Neural cell (in vitro differentiated cells): Measurements from ENCODE around the gene SSR3.

Experiments
- EZH2 ChIP-seq: fragments of 200-600, 300-800 bp; shearing (Covaris generic), sonication (generic); IDR thresholded peaks from 2 replicates; pipeline ENCODE4 v1.6.1; 2014; ENCODE audit warnings: antibody characterized with exemption, low read length, borderline replicate concordance, mild to moderate bottlenecking; ENCODE audit not compliant: insufficient read depth, poor library complexity, severe bottlenecking
- MXI1 ChIP-seq: fragments of 450-650 bp; conservative IDR thresholded peaks from 2 replicates; pipeline ENCODE4 v1.6.1; 2014; ENCODE audit warnings: antibody characterized with exemption, mild to moderate bottlenecking; ENCODE audit not compliant: poor library complexity, severe bottlenecking
- POLR2AphosphoS5 ChIP-seq: IDR thresholded peaks from 2 replicates; pipeline ENCODE4 v1.6.1; 2012
- RAD21 ChIP-seq: fragments of 450-650 bp; conservative IDR thresholded peaks from 2 replicates; pipeline ENCODE4 v1.6.1; 2014; ENCODE audit warnings: antibody characterized with exemption, mild to moderate bottlenecking, moderate library complexity
- SMC3 ChIP-seq: fragments of 450-650 bp; conservative IDR thresholded peaks from 2 replicates; pipeline ENCODE4 v1.6.1; 2014; ENCODE audit warnings: antibody characterized with exemption, mild to moderate bottlenecking, moderate library complexity; ENCODE audit not compliant: poor library complexity
- TAF1 ChIP-seq: IDR thresholded peaks from 2 replicates; pipeline ENCODE4 v1.6.1; 2012; ENCODE audit warnings: low read depth
- TF ChIP-seq, protein P1 (sequence below): fragments of 450-650 bp; IDR thresholded peaks from 2 replicates; pipeline ENCODE4 v1.5.1; 2014; ENCODE audit warnings: antibody characterized with exemption, mild to moderate bottlenecking, moderate library complexity; ENCODE audit not compliant: poor library complexity, severe bottlenecking
- TF ChIP-seq, protein P2 (sequence below): IDR thresholded peaks from 2 replicates; pipeline ENCODE4 v1.6.1; 2012; ENCODE audit warnings: borderline replicate concordance

DNA sequence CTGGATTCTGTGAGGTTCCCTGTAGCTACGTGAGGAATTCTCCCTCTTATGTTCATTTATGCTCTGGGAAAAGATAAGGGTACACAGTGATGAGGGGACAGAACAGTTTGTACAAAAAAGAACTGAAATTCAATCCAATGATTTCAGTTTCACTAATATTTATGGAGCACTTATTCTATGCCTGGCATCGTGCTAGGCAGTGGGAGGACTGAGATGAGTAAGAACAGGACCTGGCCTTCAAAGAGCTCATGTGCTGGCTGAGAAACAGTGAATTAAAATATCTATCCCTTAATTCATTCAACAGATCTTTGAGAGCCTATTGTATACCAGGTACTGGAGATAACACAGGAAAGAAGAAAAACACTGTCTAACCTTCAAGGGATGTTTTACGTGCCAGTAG is 22.2 kb downstream of the SSR3 start:
- TF ChIP-seq TAF1 (no peak), RAD21 (no peak), EZH2 (no peak), MXI1 (no peak), POLR2AphosphoS5 (no peak), SMC3 (no peak)
- TF ChIP-seq, protein P1, sequence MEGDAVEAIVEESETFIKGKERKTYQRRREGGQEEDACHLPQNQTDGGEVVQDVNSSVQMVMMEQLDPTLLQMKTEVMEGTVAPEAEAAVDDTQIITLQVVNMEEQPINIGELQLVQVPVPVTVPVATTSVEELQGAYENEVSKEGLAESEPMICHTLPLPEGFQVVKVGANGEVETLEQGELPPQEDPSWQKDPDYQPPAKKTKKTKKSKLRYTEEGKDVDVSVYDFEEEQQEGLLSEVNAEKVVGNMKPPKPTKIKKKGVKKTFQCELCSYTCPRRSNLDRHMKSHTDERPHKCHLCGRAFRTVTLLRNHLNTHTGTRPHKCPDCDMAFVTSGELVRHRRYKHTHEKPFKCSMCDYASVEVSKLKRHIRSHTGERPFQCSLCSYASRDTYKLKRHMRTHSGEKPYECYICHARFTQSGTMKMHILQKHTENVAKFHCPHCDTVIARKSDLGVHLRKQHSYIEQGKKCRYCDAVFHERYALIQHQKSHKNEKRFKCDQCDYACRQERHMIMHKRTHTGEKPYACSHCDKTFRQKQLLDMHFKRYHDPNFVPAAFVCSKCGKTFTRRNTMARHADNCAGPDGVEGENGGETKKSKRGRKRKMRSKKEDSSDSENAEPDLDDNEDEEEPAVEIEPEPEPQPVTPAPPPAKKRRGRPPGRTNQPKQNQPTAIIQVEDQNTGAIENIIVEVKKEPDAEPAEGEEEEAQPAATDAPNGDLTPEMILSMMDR = no peak
- TF ChIP-seq, protein P2, sequence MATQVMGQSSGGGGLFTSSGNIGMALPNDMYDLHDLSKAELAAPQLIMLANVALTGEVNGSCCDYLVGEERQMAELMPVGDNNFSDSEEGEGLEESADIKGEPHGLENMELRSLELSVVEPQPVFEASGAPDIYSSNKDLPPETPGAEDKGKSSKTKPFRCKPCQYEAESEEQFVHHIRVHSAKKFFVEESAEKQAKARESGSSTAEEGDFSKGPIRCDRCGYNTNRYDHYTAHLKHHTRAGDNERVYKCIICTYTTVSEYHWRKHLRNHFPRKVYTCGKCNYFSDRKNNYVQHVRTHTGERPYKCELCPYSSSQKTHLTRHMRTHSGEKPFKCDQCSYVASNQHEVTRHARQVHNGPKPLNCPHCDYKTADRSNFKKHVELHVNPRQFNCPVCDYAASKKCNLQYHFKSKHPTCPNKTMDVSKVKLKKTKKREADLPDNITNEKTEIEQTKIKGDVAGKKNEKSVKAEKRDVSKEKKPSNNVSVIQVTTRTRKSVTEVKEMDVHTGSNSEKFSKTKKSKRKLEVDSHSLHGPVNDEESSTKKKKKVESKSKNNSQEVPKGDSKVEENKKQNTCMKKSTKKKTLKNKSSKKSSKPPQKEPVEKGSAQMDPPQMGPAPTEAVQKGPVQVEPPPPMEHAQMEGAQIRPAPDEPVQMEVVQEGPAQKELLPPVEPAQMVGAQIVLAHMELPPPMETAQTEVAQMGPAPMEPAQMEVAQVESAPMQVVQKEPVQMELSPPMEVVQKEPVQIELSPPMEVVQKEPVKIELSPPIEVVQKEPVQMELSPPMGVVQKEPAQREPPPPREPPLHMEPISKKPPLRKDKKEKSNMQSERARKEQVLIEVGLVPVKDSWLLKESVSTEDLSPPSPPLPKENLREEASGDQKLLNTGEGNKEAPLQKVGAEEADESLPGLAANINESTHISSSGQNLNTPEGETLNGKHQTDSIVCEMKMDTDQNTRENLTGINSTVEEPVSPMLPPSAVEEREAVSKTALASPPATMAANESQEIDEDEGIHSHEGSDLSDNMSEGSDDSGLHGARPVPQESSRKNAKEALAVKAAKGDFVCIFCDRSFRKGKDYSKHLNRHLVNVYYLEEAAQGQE = no peak
